Umbilical cord (tissue), 1 donor: ENCODE results near the gene LYSMD2. TPM values are rescaled to one million over a fixed set of nuclear protein-coding genes. Genes with fewer than 3 reads are reported as not detected.

ENCODE experiments used
- total RNA-seq: library from RNA; depleted of rRNA; stranded (reverse); fragments of >200 nt; gene quantifications from one replicate; pipeline ENCODE4 v1.2.3, GENCODE V29; 2014; ENCODE audit warnings: low replicate concordance; ENCODE audit not compliant: insufficient read depth

LYSMD2 gene
- total RNA-seq, 1 donor from 2014 or later = 8.4 TPM

Other genes with a start within 250 kb of the LYSMD2 start
- 52.5 TPM for gene DMXL2, start 114.9 kb downstream of the LYSMD2 start, total RNA-seq
- gene SCG3, start 56.2 kb downstream of the LYSMD2 start, total RNA-seq = not detected
- gene TMOD2, start 13.9 kb upstream of the LYSMD2 start, total RNA-seq = 13.7 TPM
- gene TMOD3, start 92.0 kb upstream of the LYSMD2 start, total RNA-seq = 53.9 TPM
- gene LEO1, start 234.1 kb upstream of the LYSMD2 start, total RNA-seq = 17.8 TPM